T-helper 2 cell treated with Interferon-gamma antibody and Interleukin-4, amounts not matched to agents 5 μg/mL and 100 μg/mL, for 36 hours (primary cell): ENCODE measurements around the gene RNF225.
"Not testable (repeated sequence)": the region's sequence is repeated elsewhere in the genome, so short reads cannot be mapped to it uniquely, and the experiment has no call there.

Experiments
- DNase-seq: peaks from one replicate; pipeline ENCODE4 v3.0.0; 2021; ENCODE audit warnings: low spot score
- H3K27ac Mint-ChIP-seq: one replicate; pipeline ENCODE4 v1.8.0; 2021; ENCODE audit warnings: mild to moderate bottlenecking, mixed read lengths
- H3K27me3 Mint-ChIP-seq: one replicate; pipeline ENCODE4 v1.8.0; 2021; ENCODE audit warnings: low read depth, mixed read lengths
- H3K36me3 Mint-ChIP-seq: one replicate; pipeline ENCODE4 v1.8.0; 2021; ENCODE audit warnings: low read depth, mixed read lengths
- H3K4me1 Mint-ChIP-seq: one replicate; pipeline ENCODE4 v1.8.0; 2021; ENCODE audit warnings: low read depth, mixed read lengths
- H3K4me3 Mint-ChIP-seq: one replicate; pipeline ENCODE4 v1.8.0; 2022; ENCODE audit warnings: mild to moderate bottlenecking, moderate library complexity, mixed read lengths
- H3K9me3 Mint-ChIP-seq: one replicate; pipeline ENCODE4 v1.8.0; 2021; ENCODE audit warnings: mixed read lengths

RNF225 gene

DNA sequence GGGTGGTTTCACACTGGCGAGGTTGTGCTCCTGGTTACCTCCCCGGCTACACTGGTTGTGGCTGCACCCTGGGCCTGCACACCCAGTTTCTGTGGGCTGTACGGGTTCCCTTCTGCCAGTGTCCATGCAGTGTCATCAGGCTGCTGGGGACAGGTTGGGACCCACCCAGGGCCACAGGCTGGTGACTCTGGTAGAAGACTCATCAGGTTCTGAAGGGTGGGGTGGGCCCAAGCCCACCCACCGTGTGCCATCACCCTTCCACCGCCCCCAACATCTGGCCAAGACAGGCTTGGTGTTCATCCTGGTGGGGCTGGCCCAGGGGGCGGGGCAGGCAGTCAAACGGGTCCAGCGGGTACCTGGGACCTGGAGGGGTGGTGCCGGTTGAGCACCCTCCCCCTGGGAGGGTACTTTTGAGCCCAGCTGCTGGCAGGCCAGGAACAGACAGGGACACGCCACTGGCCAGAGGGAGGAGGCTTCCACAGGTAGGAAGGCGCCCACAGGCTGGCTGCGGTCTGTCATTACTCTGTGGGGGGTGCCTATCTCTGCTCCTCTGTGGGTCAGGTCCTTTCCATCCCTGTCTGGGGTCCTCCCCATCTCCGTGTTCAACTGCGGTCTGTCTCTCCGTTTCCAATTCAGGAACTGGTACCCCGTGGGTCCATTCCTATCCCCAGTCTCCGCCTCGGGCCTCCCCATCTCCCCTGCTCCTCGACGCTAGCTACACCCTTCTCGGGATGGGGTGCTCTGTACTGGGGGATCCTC is at the start of gene RNF225:
TSS of gene RNF225 (plus strand) at position 437 of the 759 bp plus-strand sequence. CDS start 434 bp downstream, outside the sequence.
- H3K36me3 Mint-ChIP-seq: peaks cover 41% of the 10 kb centered on the region
- no peak within 1 kb of the TSS for H3K4me3 Mint-ChIP-seq
- H3K27me3 Mint-ChIP-seq: no peaks in the 10 kb centered on the region
- no peaks in the 10 kb centered on the region for H3K9me3 Mint-ChIP-seq
- no peak for DNase-seq
- H3K27ac Mint-ChIP-seq: no peak within 1 kb of the TSS
- peaks cover 8% of the 10 kb centered on the region for H3K4me1 Mint-ChIP-seq

DNA sequence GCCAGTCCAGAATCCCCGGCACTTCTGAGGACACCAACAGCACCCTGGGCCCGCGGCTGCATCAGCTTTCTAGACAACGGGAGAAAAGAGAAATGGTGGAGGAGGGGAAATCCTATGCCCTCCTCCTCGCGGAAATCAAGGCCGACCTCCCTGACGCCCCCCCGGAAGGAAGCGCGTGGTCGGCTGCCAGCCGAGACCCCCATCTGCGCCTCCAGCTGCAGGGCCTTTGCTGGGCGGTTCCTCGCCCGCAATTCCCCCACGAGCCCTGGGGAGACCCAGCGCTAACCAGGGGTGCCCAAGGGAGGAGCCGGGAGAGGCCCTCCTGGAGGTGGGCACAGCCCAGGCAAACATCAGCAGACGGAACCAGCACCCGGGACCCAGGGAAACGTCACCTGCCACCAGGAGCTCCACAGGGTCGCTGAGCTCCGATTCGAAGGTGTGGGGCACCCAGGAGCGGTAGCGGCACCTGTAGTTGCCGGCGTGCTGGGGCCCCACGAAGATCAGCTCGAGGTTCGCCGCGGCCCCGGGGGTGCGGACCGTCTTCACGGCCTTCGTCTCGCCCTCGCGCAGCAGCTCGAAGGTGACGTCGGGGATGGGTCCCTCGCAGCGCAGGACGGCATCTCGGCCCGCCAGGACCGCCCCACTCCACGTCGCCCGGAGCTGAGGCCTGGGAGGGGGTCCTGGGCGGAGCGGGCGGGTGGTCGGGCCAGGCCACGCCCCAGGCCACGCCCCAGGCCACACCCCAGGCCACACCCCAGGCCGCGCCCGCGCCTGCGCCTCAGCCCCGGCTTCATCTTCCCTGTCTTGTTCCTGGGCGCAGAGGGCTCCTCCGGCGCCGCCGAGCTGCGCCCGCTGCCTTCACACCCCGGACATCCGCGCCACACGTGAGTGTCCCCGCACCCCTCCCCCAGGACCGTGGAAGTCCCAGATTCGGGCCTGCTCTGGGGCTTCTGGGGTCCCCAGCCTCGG is 48.2 kb upstream of the RNF225 start:
- Mint-ChIP-seq H3K4me3 (peak overlapping the region; percentile 96), H3K27ac (peak overlapping the region; percentile 85), H3K9me3 (no peaks in the 10 kb centered on the region), H3K36me3 (peaks cover 11% of the 10 kb centered on the region), H3K27me3 (no peaks in the 10 kb centered on the region), H3K4me1 (peaks cover 16% of the 10 kb centered on the region)
- DNase-seq: peak; percentile 72

DNA sequence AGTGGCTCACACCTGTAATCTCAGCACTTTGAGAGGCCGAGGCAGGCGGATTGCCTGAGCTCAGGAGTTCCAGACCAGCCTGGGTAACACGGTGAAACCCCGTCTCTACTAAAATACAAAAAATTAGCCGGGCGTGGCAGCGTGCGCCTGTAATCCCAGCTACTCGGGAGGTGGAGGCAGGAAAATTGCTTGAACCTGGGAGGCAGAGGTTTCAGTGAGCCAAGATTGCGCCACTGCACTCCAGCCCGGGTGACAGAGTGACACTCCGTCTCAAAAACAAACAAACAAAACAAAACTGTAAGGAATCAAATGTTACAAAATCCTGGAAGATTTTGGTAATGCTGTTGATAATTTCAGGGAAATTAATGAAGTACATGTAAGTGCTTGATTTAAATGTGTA is 47.4 kb upstream of the RNF225 start:
- DNase-seq, H3K27ac Mint-ChIP-seq, H3K9me3 Mint-ChIP-seq, H3K27me3 Mint-ChIP-seq: not testable (repeated sequence)
- Mint-ChIP-seq H3K4me1 (peaks cover 16% of the 10 kb centered on the region), H3K4me3 (peak overlapping the region; percentile 96), H3K36me3 (peaks cover 10% of the 10 kb centered on the region)

DNA sequence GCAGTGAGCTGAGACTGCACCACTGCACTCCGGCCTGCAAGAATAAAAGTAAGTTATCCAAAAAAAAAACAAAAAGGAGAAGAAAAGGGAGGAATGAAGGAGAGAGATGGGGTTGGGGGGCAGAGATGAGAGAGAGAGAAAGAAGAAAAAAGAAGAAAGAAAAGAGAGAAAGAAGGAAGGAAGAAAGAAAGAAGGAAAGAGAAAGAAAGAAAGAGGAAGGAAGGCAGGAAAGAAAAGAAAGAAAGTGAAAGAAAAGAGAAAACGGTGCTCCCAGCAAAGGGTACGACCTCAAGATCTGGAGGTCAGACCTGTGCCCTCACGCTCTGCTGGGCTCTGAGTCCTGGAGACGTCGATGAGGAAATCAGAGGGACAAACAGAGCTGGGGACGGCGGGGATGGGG is 45.9 kb upstream of the RNF225 start:
- peaks cover 16% of the 10 kb centered on the region for H3K4me1 Mint-ChIP-seq
- peak overlapping the region; percentile 51 for H3K4me3 Mint-ChIP-seq
- H3K27ac Mint-ChIP-seq: no peak overlapping the region
- no peaks in the 10 kb centered on the region for H3K9me3 Mint-ChIP-seq
- H3K27me3 Mint-ChIP-seq: no peaks in the 10 kb centered on the region
- H3K36me3 Mint-ChIP-seq: peaks cover 13% of the 10 kb centered on the region
- no peak for DNase-seq

DNA sequence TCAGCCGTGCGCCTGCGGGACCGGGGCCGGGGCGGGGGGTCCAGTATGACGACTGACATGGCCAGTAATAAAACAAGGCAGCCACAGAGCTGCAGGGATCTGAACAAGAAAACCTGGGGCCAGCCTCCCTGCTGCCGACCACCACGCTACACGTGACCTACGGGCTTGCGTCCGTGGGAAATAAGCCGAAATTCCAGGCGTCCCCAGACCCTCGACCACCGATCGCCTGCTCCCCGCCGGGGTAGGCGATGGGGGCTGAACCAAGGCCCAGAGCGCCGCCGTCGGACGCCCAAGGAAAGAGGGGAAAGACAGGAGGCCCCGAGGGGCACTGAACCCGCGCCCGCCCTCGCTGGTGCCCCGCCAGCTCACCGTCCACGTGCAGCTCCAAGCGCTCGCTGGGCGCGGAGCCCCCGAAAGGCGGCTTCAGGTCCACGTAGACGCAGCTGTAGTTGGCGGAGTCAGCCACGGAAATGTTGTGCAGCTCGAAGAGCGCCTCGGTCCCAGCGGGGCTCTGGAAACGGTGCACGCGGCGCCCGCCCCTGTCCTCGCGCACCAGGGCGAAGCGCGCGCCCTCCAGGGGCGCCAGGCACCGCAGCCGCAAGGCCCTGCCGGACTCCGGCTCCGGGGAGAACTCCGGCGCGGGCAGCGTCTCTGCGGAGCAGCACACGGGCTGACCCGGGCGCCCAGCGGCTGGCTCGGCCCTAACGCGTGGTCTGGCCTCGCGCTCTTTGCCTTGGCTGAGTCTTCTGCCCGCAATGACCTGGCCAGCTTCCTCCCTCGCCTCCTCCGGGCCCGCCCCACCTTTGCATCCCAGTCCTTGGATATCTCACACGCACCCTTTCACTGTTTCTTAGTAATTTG is 45.2 kb upstream of the RNF225 start:
- H3K27ac Mint-ChIP-seq: no peak overlapping the region

DNA sequence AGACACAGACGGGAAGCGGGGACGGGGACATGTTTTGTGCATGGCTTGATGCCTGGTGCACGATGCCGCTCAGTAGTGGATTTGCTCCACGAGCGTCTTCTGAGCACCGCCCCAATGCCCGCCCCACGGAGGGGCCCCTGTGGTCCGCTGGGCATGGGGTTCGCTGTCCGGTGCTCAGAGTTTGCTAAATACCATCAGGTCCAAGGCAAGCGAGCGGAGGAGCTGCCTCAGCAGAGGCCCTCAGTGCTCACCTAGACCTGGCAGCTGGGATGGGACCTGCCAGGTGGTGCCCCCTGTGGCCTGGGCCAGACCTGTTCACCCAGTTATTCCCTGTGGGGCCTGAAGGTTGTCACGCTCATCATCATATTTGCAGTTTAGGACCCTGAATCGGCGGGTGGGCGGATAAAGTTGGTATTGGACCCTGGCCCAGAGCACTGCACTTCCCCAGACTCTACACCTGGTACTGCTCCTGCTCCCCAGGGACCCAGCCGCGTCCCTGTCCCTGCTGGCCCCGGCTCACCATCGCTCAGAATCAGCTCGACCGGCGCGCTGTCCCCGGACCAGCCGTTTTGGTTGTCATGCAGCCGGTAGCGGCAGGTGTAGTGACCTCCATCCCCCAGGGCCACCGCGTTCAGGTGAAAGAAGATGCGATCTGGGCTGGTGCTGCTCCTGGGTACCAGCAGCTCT is 44.4 kb upstream of the RNF225 start:
- Mint-ChIP-seq H3K4me1 (peaks cover 11% of the 10 kb centered on the region), H3K36me3 (peaks cover 13% of the 10 kb centered on the region), H3K9me3 (no peaks in the 10 kb centered on the region), H3K27me3 (peaks cover 4% of the 10 kb centered on the region), H3K4me3 (no peak overlapping the region), H3K27ac (no peak overlapping the region)
- DNase-seq: no peak

More for the DNA sequence above, 45.2 kb upstream of the RNF225 start:
- no peak for DNase-seq
- no peak overlapping the region for H3K4me3 Mint-ChIP-seq
- H3K36me3 Mint-ChIP-seq: peaks cover 16% of the 10 kb centered on the region
- H3K4me1 Mint-ChIP-seq: peaks cover 16% of the 10 kb centered on the region
- no peaks in the 10 kb centered on the region for H3K9me3 Mint-ChIP-seq
- no peaks in the 10 kb centered on the region for H3K27me3 Mint-ChIP-seq

DNA sequence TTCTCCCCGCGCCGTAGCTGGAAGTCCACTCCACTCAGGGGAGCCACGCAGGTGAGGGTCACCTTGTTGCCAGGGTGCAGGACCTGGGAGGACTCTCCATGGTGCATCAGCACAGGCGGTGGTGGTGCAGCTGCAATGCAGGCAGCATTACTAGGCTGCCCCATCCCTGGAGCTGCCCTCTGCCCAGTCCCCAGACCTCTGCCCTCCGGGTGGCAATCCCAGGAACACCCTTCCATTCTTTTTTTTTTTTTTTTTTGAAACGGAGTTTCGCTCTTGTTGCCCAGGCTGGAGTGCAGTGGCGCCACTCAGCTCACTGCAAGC is 43.9 kb upstream of the RNF225 start:
- H3K9me3 Mint-ChIP-seq: no peaks in the 10 kb centered on the region

DNA sequence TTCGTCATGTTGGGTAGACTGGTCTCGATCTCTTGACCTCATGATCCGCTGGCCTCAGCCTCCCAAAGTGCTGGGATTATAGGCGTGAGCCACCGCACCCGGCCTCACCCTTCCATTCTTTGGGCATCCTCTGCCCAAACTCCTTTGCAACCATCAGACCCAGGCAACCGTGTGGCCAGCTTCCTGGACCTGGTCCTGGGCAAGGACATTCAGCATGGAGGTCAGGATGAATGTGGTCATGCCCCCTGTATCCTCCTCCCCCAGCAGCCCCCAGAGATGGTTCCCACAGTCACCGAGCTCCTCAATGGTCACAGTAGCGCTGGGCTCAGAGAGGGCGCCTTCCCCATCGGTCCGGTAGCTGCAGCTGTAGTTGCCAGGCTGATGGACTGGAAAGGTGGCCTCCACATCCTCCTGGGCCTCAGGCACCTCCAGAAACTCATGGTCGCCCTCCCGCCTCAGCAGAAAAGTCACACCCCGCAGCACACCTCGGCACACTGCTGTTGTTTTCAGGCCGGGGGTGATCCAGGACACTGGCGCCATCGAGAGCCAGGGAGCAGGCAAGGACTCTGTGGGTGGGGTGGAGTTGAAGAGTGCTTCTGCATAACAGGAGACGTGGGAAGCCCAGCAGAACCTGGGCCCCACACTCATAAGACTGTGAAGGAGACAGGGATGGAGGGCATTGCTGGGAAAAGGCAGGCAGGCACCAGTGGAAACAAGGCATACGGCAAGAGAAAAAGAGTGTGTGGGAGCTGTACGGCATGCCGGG is 43.3 kb upstream of the RNF225 start:
- H3K4me3 Mint-ChIP-seq: no peak overlapping the region
- H3K27me3 Mint-ChIP-seq: peaks cover 4% of the 10 kb centered on the region
- DNase-seq: no peak
- no peaks in the 10 kb centered on the region for H3K9me3 Mint-ChIP-seq
- H3K4me1 Mint-ChIP-seq: peaks cover 9% of the 10 kb centered on the region
- H3K36me3 Mint-ChIP-seq: peaks cover 13% of the 10 kb centered on the region
- no peak overlapping the region for H3K27ac Mint-ChIP-seq

More for the DNA sequence above, 43.9 kb upstream of the RNF225 start:
- peaks cover 4% of the 10 kb centered on the region for H3K27me3 Mint-ChIP-seq
- H3K4me1 Mint-ChIP-seq: peaks cover 9% of the 10 kb centered on the region
- H3K36me3 Mint-ChIP-seq: peaks cover 13% of the 10 kb centered on the region
- no peak overlapping the region for H3K27ac Mint-ChIP-seq
- no peak for DNase-seq
- no peak overlapping the region for H3K4me3 Mint-ChIP-seq

DNA sequence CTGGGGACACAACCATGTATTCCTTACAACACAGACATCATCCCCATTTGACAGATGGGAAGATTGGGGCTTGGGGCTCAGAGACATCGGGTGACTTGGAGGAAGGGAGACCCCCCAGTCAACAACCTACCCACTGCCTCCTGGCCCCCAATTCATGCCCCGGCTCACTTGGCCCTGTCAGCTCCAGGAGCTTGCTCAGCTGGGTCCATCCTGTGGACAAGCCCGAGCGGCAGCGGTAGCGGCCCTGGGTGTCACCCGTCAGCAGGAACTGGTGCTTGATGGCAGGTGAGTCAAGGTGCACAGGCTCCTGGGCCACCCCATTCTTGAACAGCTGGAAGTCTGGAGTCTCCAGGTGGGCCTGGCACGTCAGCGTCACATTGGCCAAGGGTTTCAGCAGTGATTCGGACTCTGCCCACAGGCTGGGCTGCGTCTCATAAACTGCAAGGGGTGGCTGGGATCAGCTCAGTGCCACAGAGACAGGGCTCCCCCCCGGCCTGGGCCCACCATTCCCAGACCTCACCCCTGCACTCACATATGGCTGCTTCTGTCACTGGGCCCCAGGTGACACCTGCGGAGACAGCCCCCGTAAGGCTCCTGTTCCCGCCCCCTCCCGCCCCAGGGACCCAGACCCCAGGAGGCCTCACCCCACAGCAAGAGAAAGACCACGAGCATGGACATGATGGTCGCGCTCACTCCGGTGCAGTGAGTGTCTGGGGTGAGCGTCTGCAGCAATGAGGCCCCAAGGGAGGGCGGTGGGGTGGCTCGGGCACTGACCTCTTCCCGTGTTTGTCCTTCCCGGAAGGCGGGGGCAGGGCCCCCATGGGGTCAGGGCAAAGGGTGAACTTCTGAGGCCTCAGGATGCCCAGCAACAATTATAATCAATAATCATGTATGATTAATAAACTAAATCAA is 42.4 kb upstream of the RNF225 start, which contains the start of gene A1BG:
TSS of gene A1BG (minus strand) at position 733 of the 912 bp plus-strand sequence. CDS start at position 678, 55 bp downstream.
- peaks cover 9% of the 10 kb centered on the region for H3K4me1 Mint-ChIP-seq
- DNase-seq: no peak
- H3K9me3 Mint-ChIP-seq: no peaks in the 10 kb centered on the region
- H3K36me3 Mint-ChIP-seq: peaks cover 10% of the 10 kb centered on the region
- H3K27ac Mint-ChIP-seq: no peak within 1 kb of the TSS
- H3K4me3 Mint-ChIP-seq: no peak within 1 kb of the TSS
- H3K27me3 Mint-ChIP-seq: peaks cover 4% of the 10 kb centered on the region

DNA sequence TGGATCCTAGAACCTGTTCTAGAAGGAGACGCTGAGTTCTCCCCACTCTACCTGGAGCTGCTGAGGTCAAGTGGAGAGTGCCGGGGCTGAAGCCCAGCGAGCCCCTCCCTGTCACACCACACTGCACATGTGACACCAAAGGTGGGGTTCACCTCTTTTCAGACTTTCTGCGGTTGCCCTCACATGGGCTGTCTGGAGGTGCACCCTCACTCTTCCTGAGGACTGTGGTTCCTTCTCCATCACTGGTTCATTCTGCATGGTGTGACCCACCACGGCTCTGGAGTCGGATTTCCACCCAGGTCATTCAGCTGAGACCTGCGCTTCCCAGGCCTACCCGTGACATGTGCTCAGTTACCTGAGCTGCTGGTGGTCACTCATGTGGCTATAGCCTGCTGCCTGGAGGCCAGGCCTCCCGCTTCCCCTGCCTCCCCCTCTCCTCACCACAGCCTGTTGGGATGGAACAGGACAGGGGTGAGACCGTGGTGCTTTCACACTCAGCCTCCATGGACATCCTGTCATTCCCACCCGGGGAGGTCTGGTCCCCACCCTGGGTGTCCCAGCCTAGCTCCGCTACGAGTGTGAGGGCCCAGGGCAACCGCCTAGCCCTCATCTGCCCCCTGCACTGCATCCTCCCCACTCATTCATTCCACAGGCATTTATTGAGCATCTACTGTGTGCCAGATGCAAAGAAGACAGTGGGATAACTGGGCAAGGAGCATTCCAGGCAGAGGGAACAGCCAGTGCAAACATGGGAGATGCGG is 41.6 kb upstream of the RNF225 start:
- Mint-ChIP-seq H3K4me1 (peaks cover 4% of the 10 kb centered on the region), H3K9me3 (no peaks in the 10 kb centered on the region), H3K36me3 (peaks cover 10% of the 10 kb centered on the region), H3K27me3 (peaks cover 4% of the 10 kb centered on the region), H3K27ac (no peak overlapping the region), H3K4me3 (no peak overlapping the region)
- DNase-seq: no peak

DNA sequence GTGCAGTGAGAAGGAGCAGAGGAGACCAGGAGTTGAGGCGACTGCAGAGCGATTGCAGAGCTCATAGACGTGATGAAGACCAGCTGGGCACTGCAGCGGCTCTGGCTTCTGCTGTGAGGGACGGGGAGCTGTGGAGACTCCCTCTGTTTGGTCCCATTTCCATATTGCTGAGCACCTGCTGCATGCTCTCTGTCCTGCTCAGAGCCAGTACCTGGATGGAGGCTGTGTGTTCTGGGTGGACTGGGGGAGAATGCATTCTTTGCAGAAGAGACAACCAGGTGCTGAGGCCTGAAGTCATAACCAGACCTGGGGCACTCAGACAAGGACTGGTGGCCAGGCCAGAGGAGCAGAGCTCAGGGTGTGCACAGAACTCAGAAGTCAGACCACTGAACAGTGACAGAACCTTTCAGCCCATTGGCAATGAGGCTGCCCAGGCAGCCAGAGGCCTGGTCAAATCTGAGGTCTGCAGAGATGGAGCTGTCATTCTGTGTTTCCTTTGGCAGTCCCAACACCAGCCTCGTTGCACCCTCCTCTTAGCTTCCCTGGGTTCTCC is 40.9 kb upstream of the RNF225 start:
- Mint-ChIP-seq H3K4me1 (peaks cover 2% of the 10 kb centered on the region), H3K4me3 (no peak overlapping the region), H3K27ac (no peak overlapping the region), H3K36me3 (peaks cover 8% of the 10 kb centered on the region), H3K9me3 (no peaks in the 10 kb centered on the region), H3K27me3 (peaks cover 4% of the 10 kb centered on the region)
- DNase-seq: no peak
